HepG2 (cell line): ENCODE results near the gene SMIM29. TPM values are rescaled to one million over a fixed set of nuclear protein-coding genes. Genes with fewer than 3 reads are reported as not detected.
A peak's percentile ranks its signal among the peaks of the same experiment; 100 is the strongest.

Experiments used
- CAMTA2 ChIP-seq: sonication (generic); formaldehyde crosslinking; IDR thresholded peaks from 2 replicates; pipeline ENCODE4 v1.4.0; 2020; ENCODE audit warnings: mild to moderate bottlenecking, missing genetic modification reagents, borderline replicate concordance
- CBX1 ChIP-seq: IDR thresholded peaks from one replicate; pipeline ENCODE4 v1.6.1; 2016; ENCODE audit warnings: antibody characterized with exemption, low read depth
- FLYWCH1 ChIP-seq: sonication (generic); formaldehyde crosslinking; IDR thresholded peaks from 2 replicates; pipeline ENCODE4 v1.8.1; 2023; ENCODE audit warnings: mild to moderate bottlenecking, missing genetic modification reagents
- FOSL1 ChIP-seq: sonication (generic); formaldehyde crosslinking; IDR thresholded peaks from 2 replicates; pipeline ENCODE4 v1.9.0; 2021; ENCODE audit warnings: missing genetic modification reagents, borderline replicate concordance
- HNF4G ChIP-seq, 2 experiments: sonication (generic) in 1 of 2; formaldehyde crosslinking in 1 of 2; IDR thresholded peaks; 2 replicates each; pipeline versions ENCODE4 v1.4.0 to v1.6.1; 2011 to 2020; ENCODE audit warnings: borderline replicate concordance in 2 of 2, low read depth in 2 of 2, mild to moderate bottlenecking in 2 of 2, low read length in 1 of 2, missing genetic modification reagents in 1 of 2, moderate library complexity in 1 of 2
- HOXA3 ChIP-seq: sonication (generic); formaldehyde crosslinking; IDR thresholded peaks from 2 replicates; pipeline ENCODE4 v1.5.0; 2020; ENCODE audit warnings: missing genetic modification reagents
- KDM5B ChIP-seq: sonication (generic); formaldehyde crosslinking; IDR thresholded peaks from 2 replicates; pipeline ENCODE4 v1.4.0; 2020; ENCODE audit warnings: missing genetic modification reagents, mild to moderate bottlenecking, borderline replicate concordance
- LCORL ChIP-seq, 2 experiments: fragments of 450-650 bp in 1 of 2; sonication (generic) in 1 of 2; formaldehyde crosslinking in 1 of 2; IDR thresholded peaks; 2 replicates each; pipeline versions ENCODE4 v1.5.0 to v1.6.1; 2017 to 2020; ENCODE audit warnings: antibody characterized with exemption in 1 of 2, missing genetic modification reagents in 1 of 2
- MAFK ChIP-seq, 2 experiments: IDR thresholded peaks in 1 of 2; conservative IDR thresholded peaks in 1 of 2; 2 replicates each; pipeline ENCODE4 v1.6.1; 2011; ENCODE audit warnings: improper control_type of control experiment in 2 of 2, low read length in 2 of 2
- PHF8 ChIP-seq: sonication (generic); formaldehyde crosslinking; IDR thresholded peaks from 2 replicates; pipeline ENCODE4 v1.5.0; 2020; ENCODE audit warnings: missing genetic modification reagents
- RBFOX2 ChIP-seq: fragments of 200-400 bp; formaldehyde crosslinking; IDR thresholded peaks from 2 replicates; pipeline ENCODE4 v1.6.1; 2017; ENCODE audit warnings: low read depth, mild to moderate bottlenecking, low read length
- RBM39 ChIP-seq: fragments of 200-400 bp; formaldehyde crosslinking; IDR thresholded peaks from one replicate; pipeline ENCODE4 v1.6.1; 2018; ENCODE audit warnings: antibody characterized with exemption, mild to moderate bottlenecking, low read depth, low read length; ENCODE audit not compliant: poor library complexity, severe bottlenecking
- RFX1 ChIP-seq: fragments of 450-650 bp; IDR thresholded peaks from 2 replicates; pipeline ENCODE4 v1.6.1; 2017
- SNAI1 ChIP-seq: sonication (generic); formaldehyde crosslinking; IDR thresholded peaks from 2 replicates; pipeline ENCODE4 v1.5.0; 2020; ENCODE audit warnings: mild to moderate bottlenecking, missing genetic modification reagents, borderline replicate concordance
- TBP ChIP-seq: sonication (generic); formaldehyde crosslinking; IDR thresholded peaks from 2 replicates; pipeline ENCODE4 v1.5.0; 2020; ENCODE audit warnings: missing genetic modification reagents
- THAP11 ChIP-seq: IDR thresholded peaks from 2 replicates; pipeline ENCODE4 v1.6.1; 2016; ENCODE audit warnings: missing biosample characterization, missing genetic modification reagents
- TMF1 ChIP-seq: sonication (generic); formaldehyde crosslinking; IDR thresholded peaks from 2 replicates; pipeline ENCODE4 v1.8.1; 2022; ENCODE audit warnings: low read depth, missing genetic modification reagents
- ZBTB43 ChIP-seq: sonication (generic); formaldehyde crosslinking; conservative IDR thresholded peaks from 2 replicates; pipeline ENCODE4 v1.4.0; 2020; ENCODE audit warnings: missing genetic modification reagents
- ZKSCAN5 ChIP-seq: sonication (generic); formaldehyde crosslinking; IDR thresholded peaks from 2 replicates; pipeline ENCODE4 v1.5.1; 2020; ENCODE audit warnings: mild to moderate bottlenecking, missing genetic modification reagents
- ZMYM4 ChIP-seq: sonication (generic); formaldehyde crosslinking; IDR thresholded peaks from 2 replicates; pipeline ENCODE4 v1.8.1; 2023; ENCODE audit warnings: mild to moderate bottlenecking, missing genetic modification reagents
- ZNF124 ChIP-seq: sonication (generic); formaldehyde crosslinking; IDR thresholded peaks from 2 replicates; pipeline ENCODE4 v1.4.0; 2020; ENCODE audit warnings: missing genetic modification reagents
- ZNF333 ChIP-seq: sonication (generic); formaldehyde crosslinking; IDR thresholded peaks from 2 replicates; pipeline ENCODE4 v1.4.0; 2020; ENCODE audit warnings: mild to moderate bottlenecking, missing genetic modification reagents, borderline replicate concordance
- polyA plus RNA-seq, 8 experiments: library from polyadenylated mRNA; depleted of rRNA in 3 of 8; stranded (reverse) in 7 of 8; unstranded in 1 of 8; fragments of >200 nt; fragmentation: Illumina TruSeq in 4 of 8; extraction: Trizol in 4 of 8; gene quantifications; 2 replicates each; pipeline versions ENCODE4 v1.2.1 to v1.2.3, GENCODE V29; 2011 to 2016; ENCODE audit warnings: low read depth in 4 of 8, missing spikeins in 1 of 8, mixed read lengths in 1 of 8; ENCODE audit not compliant: insufficient read depth in 1 of 8
- total RNA-seq, 5 experiments: library from RNA; depleted of rRNA; stranded (reverse); fragments of >200 nt; fragmentation: Illumina TruSeq; extraction: Trizol; gene quantifications; 2 replicates each; pipeline ENCODE4 v1.2.3, GENCODE V29; 2016; ENCODE audit warnings: low read depth in 1 of 5
- TF ChIP-seq, protein P1 (sequence below): sonication (generic); formaldehyde crosslinking; IDR thresholded peaks from 2 replicates; pipeline ENCODE4 v1.4.0; 2020; ENCODE audit warnings: mild to moderate bottlenecking, missing genetic modification reagents
- TF ChIP-seq, protein P2 (sequence below): sonication (generic); formaldehyde crosslinking; IDR thresholded peaks from 2 replicates; pipeline ENCODE4 v1.5.0; 2020; ENCODE audit warnings: missing genetic modification reagents

SMIM29 gene
- total and polyA plus RNA-seq, 2 of the 13 experiments (the other 11 are each of a cell fraction or from before 2014, with no cell fraction given), result 8.8 to 15.3 TPM

DNA sequence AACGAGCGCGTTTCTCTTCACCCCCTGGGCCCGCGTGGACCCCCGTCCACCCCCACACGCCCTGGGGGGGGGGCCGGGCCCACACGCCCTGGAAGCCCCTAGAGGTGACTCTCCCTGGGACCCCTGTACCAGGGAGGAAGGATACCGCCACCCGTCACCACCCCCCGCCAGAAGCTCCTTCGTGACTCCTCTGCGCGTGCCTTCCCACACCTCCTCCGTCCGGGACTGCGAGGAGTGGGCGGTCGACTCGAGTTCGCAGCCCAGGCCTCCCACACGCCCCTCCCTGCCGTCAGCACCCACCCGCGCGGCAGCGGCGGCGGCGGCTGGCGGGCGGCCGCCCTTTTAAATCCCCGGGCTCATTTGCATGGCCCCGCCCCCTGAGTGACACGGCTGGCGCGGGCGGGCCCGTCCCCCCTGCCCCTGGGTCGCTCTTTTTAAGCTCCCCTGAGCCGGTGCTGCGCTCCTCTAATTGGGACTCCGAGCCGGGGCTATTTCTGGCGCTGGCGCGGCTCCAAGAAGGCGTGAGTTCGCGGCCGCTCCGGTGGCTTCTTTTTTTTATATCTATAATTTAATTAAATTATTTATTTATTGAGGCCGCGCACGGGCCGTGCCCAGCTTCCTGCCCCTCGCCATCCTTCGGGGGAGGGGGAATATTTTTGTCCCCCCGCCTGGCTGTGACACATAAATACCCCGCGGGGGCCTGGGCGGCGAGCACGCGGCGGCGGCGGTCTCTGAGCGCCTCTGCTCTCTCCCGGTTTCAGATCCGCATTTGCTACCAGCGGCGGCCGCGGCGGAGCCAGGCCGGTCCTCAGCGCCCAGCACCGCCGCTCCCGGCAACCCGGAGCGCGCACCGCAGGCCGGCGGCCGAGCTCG lies 12.1 kb downstream of the SMIM29 start, which contains the start of gene HMGA1 (continued):
- TF ChIP-seq, protein P1, sequence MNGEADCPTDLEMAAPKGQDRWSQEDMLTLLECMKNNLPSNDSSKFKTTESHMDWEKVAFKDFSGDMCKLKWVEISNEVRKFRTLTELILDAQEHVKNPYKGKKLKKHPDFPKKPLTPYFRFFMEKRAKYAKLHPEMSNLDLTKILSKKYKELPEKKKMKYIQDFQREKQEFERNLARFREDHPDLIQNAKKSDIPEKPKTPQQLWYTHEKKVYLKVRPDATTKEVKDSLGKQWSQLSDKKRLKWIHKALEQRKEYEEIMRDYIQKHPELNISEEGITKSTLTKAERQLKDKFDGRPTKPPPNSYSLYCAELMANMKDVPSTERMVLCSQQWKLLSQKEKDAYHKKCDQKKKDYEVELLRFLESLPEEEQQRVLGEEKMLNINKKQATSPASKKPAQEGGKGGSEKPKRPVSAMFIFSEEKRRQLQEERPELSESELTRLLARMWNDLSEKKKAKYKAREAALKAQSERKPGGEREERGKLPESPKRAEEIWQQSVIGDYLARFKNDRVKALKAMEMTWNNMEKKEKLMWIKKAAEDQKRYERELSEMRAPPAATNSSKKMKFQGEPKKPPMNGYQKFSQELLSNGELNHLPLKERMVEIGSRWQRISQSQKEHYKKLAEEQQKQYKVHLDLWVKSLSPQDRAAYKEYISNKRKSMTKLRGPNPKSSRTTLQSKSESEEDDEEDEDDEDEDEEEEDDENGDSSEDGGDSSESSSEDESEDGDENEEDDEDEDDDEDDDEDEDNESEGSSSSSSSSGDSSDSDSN (CRISPR knock-in tag), result peak; percentile 29; the same call in 1 of the 2 replicates
- no peak for TF ChIP-seq ZKSCAN5
- peak; percentile 98 for TF ChIP-seq RBM39
- peak; percentile 42; the same call in 1 of the 2 replicates for TF ChIP-seq ZMYM4 (CRISPR knock-in tag)
- 0 out of 2 replicates have a peak, but pooled peaks have one; percentile 15 for TF ChIP-seq ZBTB43 (CRISPR knock-in tag)
- no peak for TF ChIP-seq FLYWCH1 (CRISPR knock-in tag)
- TF ChIP-seq ZNF333, result 0 out of 2 replicates have a peak, but pooled peaks have one; percentile 79
- peak; percentile 55; the same call in 1 of the 2 replicates for TF ChIP-seq PHF8 (CRISPR knock-in tag)
- TF ChIP-seq TBP (CRISPR knock-in tag), result 0 out of 2 replicates have a peak, but pooled peaks have one; percentile 47
- TF ChIP-seq RBFOX2, result peak; percentile 87
- TF ChIP-seq FOSL1 (CRISPR knock-in tag), result no peak
- TF ChIP-seq SNAI1 (CRISPR knock-in tag), result no peak
- TF ChIP-seq HOXA3 (CRISPR knock-in tag), result 0 out of 2 replicates have a peak, but pooled peaks have one; percentile 19
- TF ChIP-seq HNF4G (IDR thresholded peaks at IDR 0.05; ENCODE audit: borderline replicate concordance, low read depth, low read length), result peak; percentile 4; the same call in 1 of the 2 replicates
- no peak for TF ChIP-seq HNF4G (CRISPR knock-in tag; IDR thresholded peaks at IDR 0.05; ENCODE audit: borderline replicate concordance, low read depth)
- TF ChIP-seq KDM5B (CRISPR knock-in tag), result peak; percentile 74; the same call in 1 of the 2 replicates
- TF ChIP-seq MAFK (conservative IDR thresholded peaks at IDR 0.05 in 1 of 2, IDR thresholded peaks at IDR 0.05 in 1 of 2; ENCODE audit: low read length in 2 of 2), result no peak
- peak; percentile 69 for TF ChIP-seq CBX1
- TF ChIP-seq TMF1, result peak; percentile 19; the same call in 1 of the 2 replicates
- TF ChIP-seq CAMTA2 (CRISPR knock-in tag), result 0 out of 2 replicates have a peak, but pooled peaks have one; percentile 58
- TF ChIP-seq, protein P2, sequence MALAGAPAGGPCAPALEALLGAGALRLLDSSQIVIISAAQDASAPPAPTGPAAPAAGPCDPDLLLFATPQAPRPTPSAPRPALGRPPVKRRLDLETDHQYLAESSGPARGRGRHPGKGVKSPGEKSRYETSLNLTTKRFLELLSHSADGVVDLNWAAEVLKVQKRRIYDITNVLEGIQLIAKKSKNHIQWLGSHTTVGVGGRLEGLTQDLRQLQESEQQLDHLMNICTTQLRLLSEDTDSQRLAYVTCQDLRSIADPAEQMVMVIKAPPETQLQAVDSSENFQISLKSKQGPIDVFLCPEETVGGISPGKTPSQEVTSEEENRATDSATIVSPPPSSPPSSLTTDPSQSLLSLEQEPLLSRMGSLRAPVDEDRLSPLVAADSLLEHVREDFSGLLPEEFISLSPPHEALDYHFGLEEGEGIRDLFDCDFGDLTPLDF, result peak; percentile 57; the same call in 1 of the 2 replicates
- 0 out of 2 replicates have a peak, but pooled peaks have one; percentile 49 for TF ChIP-seq ZNF124 (CRISPR knock-in tag)
- TF ChIP-seq THAP11 (CRISPR knock-in tag), result peak; percentile 19; the same call in 1 of the 2 replicates
- no peak for TF ChIP-seq RFX1
- TF ChIP-seq LCORL (IDR thresholded peaks at IDR 0.05), result no peak
- peak; percentile 78 for TF ChIP-seq LCORL (CRISPR knock-in tag; IDR thresholded peaks at IDR 0.05)
